Measurements from ENCODE around the gene PITPNM2.

PITPNM2 gene

DNA sequence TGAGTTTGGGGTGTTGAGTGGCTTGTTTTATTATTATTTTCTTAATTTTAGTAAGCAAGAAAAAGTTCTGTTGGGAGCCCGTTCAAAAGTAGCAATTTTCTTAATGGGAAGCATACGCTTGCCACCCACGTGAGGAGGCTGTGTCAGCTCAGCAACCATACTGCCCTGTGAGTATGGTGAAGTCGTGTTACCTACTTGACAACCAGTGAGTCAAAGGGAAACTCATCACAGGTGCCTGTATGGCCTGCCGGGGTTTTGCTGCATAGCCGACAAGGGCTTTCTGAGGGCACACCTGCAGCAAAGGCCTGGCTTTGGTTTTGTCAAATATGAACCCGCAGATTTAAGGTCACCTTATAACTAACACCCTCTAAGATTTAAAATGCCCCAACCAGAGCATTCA, 31.1 kb downstream of the PITPNM2 start:
- H3K27ac ChIP-seq, result no peak overlapping the region

DNA sequence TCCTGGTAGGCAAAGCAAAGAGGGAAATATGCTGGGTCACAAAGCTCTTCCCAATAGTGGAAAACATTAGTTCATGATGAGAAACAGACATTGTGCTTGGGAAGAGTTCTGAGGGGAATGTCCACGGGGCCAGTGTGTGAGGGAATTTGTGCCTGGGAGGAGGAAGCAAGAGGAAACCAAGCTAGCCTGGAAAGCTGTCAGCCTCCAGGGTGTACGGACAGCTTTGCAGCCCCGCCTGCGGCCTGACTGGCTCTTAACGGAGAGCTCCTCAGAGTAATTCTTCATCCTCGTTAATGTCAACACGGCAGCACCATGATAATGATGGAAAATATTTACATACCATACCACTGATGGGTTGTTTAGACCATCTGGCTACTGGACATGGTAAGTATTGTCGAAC, 32.4 kb downstream of the PITPNM2 start:
- no peak overlapping the region for H3K27ac ChIP-seq
- TF ChIP-seq, protein P1, sequence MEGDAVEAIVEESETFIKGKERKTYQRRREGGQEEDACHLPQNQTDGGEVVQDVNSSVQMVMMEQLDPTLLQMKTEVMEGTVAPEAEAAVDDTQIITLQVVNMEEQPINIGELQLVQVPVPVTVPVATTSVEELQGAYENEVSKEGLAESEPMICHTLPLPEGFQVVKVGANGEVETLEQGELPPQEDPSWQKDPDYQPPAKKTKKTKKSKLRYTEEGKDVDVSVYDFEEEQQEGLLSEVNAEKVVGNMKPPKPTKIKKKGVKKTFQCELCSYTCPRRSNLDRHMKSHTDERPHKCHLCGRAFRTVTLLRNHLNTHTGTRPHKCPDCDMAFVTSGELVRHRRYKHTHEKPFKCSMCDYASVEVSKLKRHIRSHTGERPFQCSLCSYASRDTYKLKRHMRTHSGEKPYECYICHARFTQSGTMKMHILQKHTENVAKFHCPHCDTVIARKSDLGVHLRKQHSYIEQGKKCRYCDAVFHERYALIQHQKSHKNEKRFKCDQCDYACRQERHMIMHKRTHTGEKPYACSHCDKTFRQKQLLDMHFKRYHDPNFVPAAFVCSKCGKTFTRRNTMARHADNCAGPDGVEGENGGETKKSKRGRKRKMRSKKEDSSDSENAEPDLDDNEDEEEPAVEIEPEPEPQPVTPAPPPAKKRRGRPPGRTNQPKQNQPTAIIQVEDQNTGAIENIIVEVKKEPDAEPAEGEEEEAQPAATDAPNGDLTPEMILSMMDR (conservative IDR thresholded peaks at IDR 0.05), result no peak
- TF ChIP-seq ZFX (IDR thresholded peaks at IDR 0.05), result no peak

More for the DNA sequence above, 31.1 kb downstream of the PITPNM2 start:
- TF ChIP-seq, protein P1 (conservative IDR thresholded peaks at IDR 0.05), result no peak
- no peak for TF ChIP-seq ZFX (IDR thresholded peaks at IDR 0.05)

DNA sequence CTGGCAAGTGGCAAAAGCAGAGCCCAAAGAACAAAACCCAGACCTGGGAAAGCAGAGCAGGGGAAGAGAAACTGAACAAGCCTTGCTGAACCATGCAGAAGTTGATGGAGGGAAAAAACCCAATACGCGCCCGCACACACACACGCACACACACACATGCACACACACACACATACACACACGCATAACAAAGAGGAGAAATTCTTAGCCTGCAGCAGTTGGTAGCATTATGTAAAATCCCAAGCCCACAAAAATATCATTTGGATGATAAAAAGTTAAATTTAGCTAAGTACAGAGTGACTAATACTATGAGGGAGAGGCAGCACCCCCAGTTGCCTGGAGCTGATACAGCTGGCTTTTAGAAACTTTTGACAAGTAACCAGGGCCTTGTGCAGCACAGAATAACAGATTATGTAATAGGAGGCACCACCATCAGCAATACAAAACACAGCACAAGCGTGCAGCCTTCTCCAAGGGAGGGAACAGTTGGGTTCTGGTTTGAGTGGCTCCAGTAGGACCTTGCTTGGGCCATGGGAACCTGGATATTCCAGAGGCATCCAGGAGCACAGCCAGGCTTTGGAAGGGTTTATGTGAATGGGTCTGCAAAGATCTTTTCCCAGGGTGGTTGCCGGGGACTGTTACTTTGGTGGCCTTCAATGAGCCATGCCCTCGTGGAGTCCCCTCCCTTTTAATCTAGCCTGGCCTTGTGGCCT, 35.3 kb downstream of the PITPNM2 start:
- TF ChIP-seq ZFX (IDR thresholded peaks at IDR 0.05), result no peak
- TF ChIP-seq, protein P1 (conservative IDR thresholded peaks at IDR 0.05), result no peak
- no peak overlapping the region for H3K27ac ChIP-seq

DNA sequence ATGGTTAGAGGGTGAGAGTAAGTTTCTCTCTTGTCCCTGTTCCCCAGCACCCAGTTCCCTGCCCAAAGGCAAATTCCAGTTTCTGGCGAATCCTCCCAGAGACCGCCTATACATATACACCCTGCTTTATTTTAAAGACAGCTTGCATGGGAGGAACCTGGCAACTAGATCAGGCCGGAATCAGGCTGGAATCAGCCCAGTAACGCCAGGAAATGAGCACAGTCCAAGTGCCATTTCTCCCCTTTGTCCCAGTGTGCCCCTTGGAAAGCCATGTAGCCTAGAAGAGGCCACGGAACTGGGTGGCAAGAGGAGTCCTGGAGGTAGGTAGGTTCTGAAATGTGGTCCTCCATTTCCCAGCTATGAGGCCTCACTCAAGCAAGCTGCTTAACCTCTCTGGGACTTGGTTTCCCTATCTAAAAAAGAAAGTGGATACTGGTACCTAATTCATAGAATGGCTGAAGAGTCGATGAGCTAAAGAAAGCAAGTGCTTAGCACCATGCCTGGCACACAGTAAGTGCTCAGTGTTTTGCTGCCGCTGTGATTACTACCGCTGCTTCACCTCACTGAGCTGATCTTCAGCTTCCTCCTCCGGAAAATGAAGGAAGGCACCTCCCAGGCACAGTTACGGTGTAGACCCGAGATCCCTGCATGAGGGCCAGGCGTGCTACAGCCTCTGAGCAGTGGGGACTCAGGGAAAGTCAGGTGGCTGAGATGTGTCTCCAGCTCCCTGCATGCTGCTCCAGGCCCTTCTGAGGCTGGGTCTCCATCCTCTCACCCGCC, 36.4 kb downstream of the PITPNM2 start:
- TF ChIP-seq, protein P1 (conservative IDR thresholded peaks at IDR 0.05), result no peak
- no peak for TF ChIP-seq ZFX (IDR thresholded peaks at IDR 0.05)
- no peak overlapping the region for H3K27ac ChIP-seq

DNA sequence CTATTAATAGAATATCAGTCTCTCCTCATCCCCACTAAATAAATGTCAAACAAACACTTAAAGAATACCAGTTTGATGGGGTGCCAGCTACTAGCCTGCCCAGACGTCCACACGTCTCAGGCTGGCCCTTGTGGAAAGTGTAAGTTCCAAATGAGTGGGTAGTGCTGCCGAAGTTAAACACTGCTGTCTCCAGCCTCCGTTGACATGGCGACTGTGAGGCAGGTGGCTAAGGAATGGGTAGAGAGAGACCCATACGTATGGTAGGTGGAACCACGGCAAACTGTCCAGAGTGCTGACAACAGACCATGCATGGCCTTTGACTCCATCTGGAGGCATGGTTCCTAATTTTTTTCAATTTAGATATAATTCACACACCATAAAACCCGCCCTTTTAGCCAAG, 37.9 kb downstream of the PITPNM2 start:
- no peak overlapping the region for H3K27ac ChIP-seq
- TF ChIP-seq, protein P1 (conservative IDR thresholded peaks at IDR 0.05), result no peak
- TF ChIP-seq ZFX (IDR thresholded peaks at IDR 0.05), result no peak

DNA sequence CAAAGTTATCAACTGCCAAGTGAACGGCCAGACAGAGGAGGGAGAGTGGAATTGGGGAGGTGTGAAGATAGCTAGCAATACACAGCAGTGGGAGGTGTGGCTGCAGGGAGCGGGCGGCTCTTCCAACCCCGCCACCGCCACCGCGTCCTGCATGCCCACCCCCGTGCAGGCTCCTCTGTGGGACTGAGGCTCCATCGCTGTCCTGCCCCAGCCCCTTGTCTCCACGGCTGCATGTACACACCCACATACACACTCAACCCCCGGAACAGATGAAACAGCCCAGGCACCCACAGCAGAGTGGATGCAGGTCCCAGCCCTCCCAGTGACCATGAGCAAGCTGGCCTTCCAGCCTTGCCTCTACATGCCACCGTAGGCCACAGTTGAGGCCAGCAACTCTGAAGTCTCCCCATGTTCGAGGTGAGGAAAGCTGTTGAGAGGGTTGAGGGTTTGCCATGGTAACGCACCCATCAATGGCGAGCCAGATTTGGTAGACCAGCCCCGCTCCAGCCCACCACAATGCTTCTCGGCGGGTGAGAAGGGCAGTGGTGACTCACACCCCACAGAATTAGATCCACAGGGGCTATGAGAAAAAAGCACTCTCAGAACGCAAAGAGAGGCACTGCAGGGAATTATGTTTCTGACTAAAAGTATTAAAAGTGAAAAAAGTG, 39.3 kb downstream of the PITPNM2 start:
- H3K27ac ChIP-seq, result no peak overlapping the region
- no peak for TF ChIP-seq ZFX (IDR thresholded peaks at IDR 0.05)
- TF ChIP-seq, protein P1 (conservative IDR thresholded peaks at IDR 0.05), result no peak

DNA sequence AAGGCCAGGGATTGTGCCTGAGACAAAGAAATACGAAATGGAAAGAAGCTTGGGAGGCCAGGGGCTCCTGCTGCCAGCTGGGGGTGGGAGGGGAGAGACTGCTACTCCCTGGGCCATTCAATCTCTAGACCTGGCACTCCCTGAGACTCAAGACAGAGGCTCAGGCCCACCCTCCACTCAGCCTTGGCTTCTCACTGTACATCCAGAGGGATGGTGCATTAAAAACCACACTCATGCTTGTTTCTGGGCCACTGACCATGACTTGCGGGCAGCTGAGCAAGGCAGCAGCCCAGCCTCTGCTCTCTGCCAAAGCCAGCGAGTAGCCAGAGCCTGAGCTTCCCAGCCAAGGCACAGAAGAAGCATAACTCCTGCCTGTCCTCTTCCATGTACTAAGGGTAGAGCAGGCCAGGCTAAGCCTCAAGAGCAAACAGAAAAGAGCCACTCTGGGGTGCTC, 41.5 kb downstream of the PITPNM2 start:
- TF ChIP-seq ZFX (IDR thresholded peaks at IDR 0.05), result no peak
- TF ChIP-seq, protein P1 (conservative IDR thresholded peaks at IDR 0.05), result no peak

More for the DNA sequence above, 41.5 kb downstream of the PITPNM2 start:
- no peak overlapping the region for H3K27ac ChIP-seq
